SKM-1 (cell line): ENCODE measurements around the gene DLK1.

Source experiments
- DNase-seq: peaks from one replicate; lab custom pipeline; 2025; ENCODE audit not compliant: unreplicated experiment; lab: John Stamatoyannopoulos, UW

The DLK1 gene

GRCh38 chr14:100693877-100694578 lies 32.7 kb upstream of the DLK1 start:
- DNase-seq = no peak

GRCh38 chr14:100694579-100695422 lies 31.9 kb upstream of the DLK1 start:
- no peak for DNase-seq

GRCh38 chr14:100695423-100695738 lies 31.3 kb upstream of the DLK1 start:
- no peak for DNase-seq

- DNase-seq = no peak
Observed at GRCh38 chr14:100696008-100696407, 30.7 kb upstream of the DLK1 start.

- no peak for DNase-seq
Observed at GRCh38 chr14:100696590-100696989, 30.1 kb upstream of the DLK1 start.

GRCh38 chr14:100698066-100698465 lies 28.6 kb upstream of the DLK1 start:
- no peak for DNase-seq

GRCh38 chr14:100698666-100699448 lies 27.8 kb upstream of the DLK1 start:
- no peak for DNase-seq

GRCh38 chr14:100701314-100701713 lies 25.4 kb upstream of the DLK1 start:
- DNase-seq = no peak

- no peak for DNase-seq
Observed at GRCh38 chr14:100702590-100702989, 24.1 kb upstream of the DLK1 start.

GRCh38 chr14:100703386-100704220 lies 23.1 kb upstream of the DLK1 start:
- no peak for DNase-seq

GRCh38 chr14:100706200-100706599 lies 20.5 kb upstream of the DLK1 start:
- DNase-seq = no peak

- no peak for DNase-seq
Observed at GRCh38 chr14:100706860-100707259, 19.8 kb upstream of the DLK1 start.

GRCh38 chr14:100708425-100709288 lies 18.0 kb upstream of the DLK1 start:
- DNase-seq = no peak

GRCh38 chr14:100709289-100710284 lies 17.1 kb upstream of the DLK1 start:
- DNase-seq = no peak

- no peak for DNase-seq
Observed at GRCh38 chr14:100710391-100710790, 16.3 kb upstream of the DLK1 start.

- DNase-seq = no peak
Observed at GRCh38 chr14:100710826-100711462, 15.7 kb upstream of the DLK1 start.

- DNase-seq = peak; percentile 7
Observed at GRCh38 chr14:100711493-100711892, 15.2 kb upstream of the DLK1 start.

- DNase-seq = no peak
Observed at GRCh38 chr14:100712490-100712889, 14.2 kb upstream of the DLK1 start.
